ENCODE data around the gene TGFBR1. TPM values are rescaled to one million over a fixed set of nuclear protein-coding genes. Genes with fewer than 3 reads are reported as not detected.

Gene TGFBR1
- total and polyA plus RNA-seq, 2 donors (not counting 1 experiment from before 2014, with no cell fraction given): 78.5 to 79.1 TPM

GRCh38 chr9:99058964-99059921 is 45.7 kb upstream of the TGFBR1 start:
- Histone ChIP-seq H3K27ac (ENCODE audit: insufficient read depth, low read length) (no peak overlapping the region), H3K9me3 (ENCODE audit: control insufficient read depth, insufficient read depth, low read depth, low read length) (no peaks in the 10 kb centered on the region), H3K9ac (ENCODE audit: insufficient read depth, low read length) (no peak overlapping the region), H3K36me3 (ENCODE audit: control insufficient read depth, insufficient read depth, low read length) (no peaks in the 10 kb centered on the region), H3K4me2 (ENCODE audit: extremely low read depth, insufficient read depth, low read length) (no peak overlapping the region), H3K27me3 (ENCODE audit: control insufficient read depth, insufficient read depth, low read length) (no peaks in the 10 kb centered on the region), H3K79me2 (ENCODE audit: control insufficient read depth, insufficient read depth, low read length) (no peaks in the 10 kb centered on the region), H2AFZ (ENCODE audit: low read length) (no peak overlapping the region), H3K4me3 (replicated peaks in 1 of 4; ENCODE audit: control extremely low read depth in 1 of 4, insufficient read depth in 1 of 4, low read depth in 3 of 4, low read length in 4 of 4) (no peak overlapping the region), H4K20me1 (ENCODE audit: control insufficient read depth, extremely low read depth, insufficient read depth, low read length) (no peaks in the 10 kb centered on the region), H3K4me1 (ENCODE audit: control insufficient read depth, extremely low read depth, insufficient read depth, low read length) (peaks cover 17% of the 10 kb centered on the region)
- no peak for DNase-seq (ENCODE audit: low read depth in 2 of 2)
- no peak for TF ChIP-seq EZH2 (IDR thresholded peaks at IDR 0.05; ENCODE audit: low read length, missing control alignments)
- TF ChIP-seq CTCF (conservative IDR thresholded peaks at IDR 0.05 in 1 of 2, IDR thresholded peaks at IDR 0.05 in 1 of 2; ENCODE audit: low read depth in 1 of 2, low read length in 2 of 2): no peak

- no peaks in the 10 kb centered on the region for H3K36me3 ChIP-seq (ENCODE audit: control insufficient read depth, insufficient read depth, low read length)
- TF ChIP-seq CTCF (conservative IDR thresholded peaks at IDR 0.05 in 1 of 2, IDR thresholded peaks at IDR 0.05 in 1 of 2; ENCODE audit: low read depth in 1 of 2, low read length in 2 of 2) (no peak), EZH2 (IDR thresholded peaks at IDR 0.05; ENCODE audit: low read length, missing control alignments) (no peak)
- H3K4me1 ChIP-seq (ENCODE audit: control insufficient read depth, extremely low read depth, insufficient read depth, low read length): peaks cover 17% of the 10 kb centered on the region
- H2AFZ ChIP-seq (ENCODE audit: low read length): no peak overlapping the region
- no peak for DNase-seq (ENCODE audit: low read depth in 2 of 2)
- H3K27ac ChIP-seq (ENCODE audit: insufficient read depth, low read length): no peak overlapping the region
- no peaks in the 10 kb centered on the region for H3K27me3 ChIP-seq (ENCODE audit: control insufficient read depth, insufficient read depth, low read length)
- H3K9me3 ChIP-seq (ENCODE audit: control insufficient read depth, insufficient read depth, low read depth, low read length): no peaks in the 10 kb centered on the region
- H3K4me3 ChIP-seq (replicated peaks in 1 of 4; ENCODE audit: control extremely low read depth in 1 of 4, insufficient read depth in 1 of 4, low read depth in 3 of 4, low read length in 4 of 4): no peak overlapping the region
- H3K4me2 ChIP-seq (ENCODE audit: extremely low read depth, insufficient read depth, low read length): no peak overlapping the region
- H4K20me1 ChIP-seq (ENCODE audit: control insufficient read depth, extremely low read depth, insufficient read depth, low read length): no peaks in the 10 kb centered on the region
- H3K9ac ChIP-seq (ENCODE audit: insufficient read depth, low read length): no peak overlapping the region
- H3K79me2 ChIP-seq (ENCODE audit: control insufficient read depth, insufficient read depth, low read length): no peaks in the 10 kb centered on the region
Observed at GRCh38 chr9:99060621-99061020, 44.3 kb upstream of the TGFBR1 start.

- no peaks in the 10 kb centered on the region for H4K20me1 ChIP-seq (ENCODE audit: control insufficient read depth, extremely low read depth, insufficient read depth, low read length)
- H3K27me3 ChIP-seq (ENCODE audit: control insufficient read depth, insufficient read depth, low read length): no peaks in the 10 kb centered on the region
- TF ChIP-seq CTCF (conservative IDR thresholded peaks at IDR 0.05 in 1 of 2, IDR thresholded peaks at IDR 0.05 in 1 of 2; ENCODE audit: low read depth in 1 of 2, low read length in 2 of 2) (no peak), EZH2 (IDR thresholded peaks at IDR 0.05; ENCODE audit: low read length, missing control alignments) (no peak)
- no peak overlapping the region for H3K4me3 ChIP-seq (replicated peaks in 1 of 4; ENCODE audit: control extremely low read depth in 1 of 4, insufficient read depth in 1 of 4, low read depth in 3 of 4, low read length in 4 of 4)
- no peak overlapping the region for H3K4me2 ChIP-seq (ENCODE audit: extremely low read depth, insufficient read depth, low read length)
- no peaks in the 10 kb centered on the region for H3K9me3 ChIP-seq (ENCODE audit: control insufficient read depth, insufficient read depth, low read depth, low read length)
- H3K27ac ChIP-seq (ENCODE audit: insufficient read depth, low read length): no peak overlapping the region
- H3K79me2 ChIP-seq (ENCODE audit: control insufficient read depth, insufficient read depth, low read length): no peaks in the 10 kb centered on the region
- no peak for DNase-seq (ENCODE audit: low read depth in 2 of 2)
- no peak overlapping the region for H3K9ac ChIP-seq (ENCODE audit: insufficient read depth, low read length)
- no peak overlapping the region for H2AFZ ChIP-seq (ENCODE audit: low read length)
- H3K36me3 ChIP-seq (ENCODE audit: control insufficient read depth, insufficient read depth, low read length): no peaks in the 10 kb centered on the region
- H3K4me1 ChIP-seq (ENCODE audit: control insufficient read depth, extremely low read depth, insufficient read depth, low read length): peaks cover 17% of the 10 kb centered on the region
Observed at GRCh38 chr9:99062549-99062948, 42.4 kb upstream of the TGFBR1 start.
